Glutamatergic neuron (in vitro differentiated cells): ENCODE data around the gene KIAA1217. TPM values are rescaled to one million over a fixed set of nuclear protein-coding genes. Genes with fewer than 3 reads are reported as not detected.

Experiments used
- DNase-seq: peaks from one replicate; pipeline ENCODE4 v3.0.0; 2022
- H3K27ac Mint-ChIP-seq: one replicate; pipeline ENCODE4 v1.8.0; 2020; ENCODE audit warnings: mild to moderate bottlenecking, mixed read lengths, inconsistent platforms; ENCODE audit not compliant: unreplicated experiment
- H3K27me3 Mint-ChIP-seq: one replicate; pipeline ENCODE4 v1.8.0; 2020; ENCODE audit warnings: mild to moderate bottlenecking, moderate library complexity, mixed read lengths, inconsistent platforms; ENCODE audit not compliant: unreplicated experiment
- H3K36me3 Mint-ChIP-seq: one replicate; pipeline ENCODE4 v1.8.0; 2020; ENCODE audit warnings: mild to moderate bottlenecking, mixed read lengths, inconsistent platforms; ENCODE audit not compliant: unreplicated experiment
- H3K4me1 Mint-ChIP-seq: one replicate; pipeline ENCODE4 v1.8.0; 2020; ENCODE audit warnings: mild to moderate bottlenecking, low read depth, mixed read lengths, inconsistent platforms; ENCODE audit not compliant: unreplicated experiment
- H3K4me3 Mint-ChIP-seq: one replicate; pipeline ENCODE4 v1.8.0; 2020; ENCODE audit warnings: mild to moderate bottlenecking, mixed read lengths, inconsistent platforms; ENCODE audit not compliant: unreplicated experiment
- H3K9me3 Mint-ChIP-seq: one replicate; pipeline ENCODE4 v1.8.0; 2020; ENCODE audit warnings: mild to moderate bottlenecking, moderate library complexity, mixed read lengths, inconsistent platforms; ENCODE audit not compliant: unreplicated experiment
- total RNA-seq: library from RNA; stranded (reverse); fragmentation: NEBNext Ultra II Directional; extraction: Animal tissue kit (Norgen Biotek cat#: 25700); gene quantifications from one replicate; pipeline ENCODE4 v1.2.1, GENCODE V29; 2021; ENCODE audit not compliant: unreplicated experiment
- TF ChIP-seq, protein P1 (sequence below): fragments of 200-600 bp; sonication (generic); IDR thresholded peaks from one replicate; pipeline ENCODE4 v1.5.0; 2021; ENCODE audit not compliant: partially characterized antibody, unreplicated experiment

The KIAA1217 gene
- total RNA-seq, 1 donor from 2014 or later, result 4.4 TPM

DNA sequence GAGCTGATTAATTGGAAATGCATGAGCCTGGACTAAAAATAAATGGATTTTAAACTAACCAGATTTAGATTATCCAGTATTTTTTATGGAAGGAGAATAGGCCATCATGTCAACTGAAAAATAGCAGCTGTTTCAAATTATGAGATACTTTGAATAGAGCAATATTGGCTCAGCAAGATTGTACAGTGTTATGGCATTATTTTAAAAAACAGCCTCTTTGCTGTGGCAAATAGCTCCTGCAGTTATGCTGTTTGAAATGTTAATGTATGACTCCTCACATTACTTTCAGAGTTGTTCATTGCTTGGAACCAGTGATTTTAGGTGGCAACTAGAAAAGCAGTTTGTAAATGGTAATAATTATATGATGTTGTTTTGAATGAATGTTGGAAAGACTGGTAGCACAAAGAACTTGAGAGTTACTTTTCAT lies 244.5 kb downstream of the KIAA1217 start:
- Mint-ChIP-seq H3K4me1 (peaks cover 14% of the 10 kb centered on the region), H3K27ac (no peak overlapping the region), H3K27me3 (peaks cover 2% of the 10 kb centered on the region), H3K4me3 (no peak overlapping the region), H3K9me3 (no peaks in the 10 kb centered on the region), H3K36me3 (no peaks in the 10 kb centered on the region)
- TF ChIP-seq, protein P1, sequence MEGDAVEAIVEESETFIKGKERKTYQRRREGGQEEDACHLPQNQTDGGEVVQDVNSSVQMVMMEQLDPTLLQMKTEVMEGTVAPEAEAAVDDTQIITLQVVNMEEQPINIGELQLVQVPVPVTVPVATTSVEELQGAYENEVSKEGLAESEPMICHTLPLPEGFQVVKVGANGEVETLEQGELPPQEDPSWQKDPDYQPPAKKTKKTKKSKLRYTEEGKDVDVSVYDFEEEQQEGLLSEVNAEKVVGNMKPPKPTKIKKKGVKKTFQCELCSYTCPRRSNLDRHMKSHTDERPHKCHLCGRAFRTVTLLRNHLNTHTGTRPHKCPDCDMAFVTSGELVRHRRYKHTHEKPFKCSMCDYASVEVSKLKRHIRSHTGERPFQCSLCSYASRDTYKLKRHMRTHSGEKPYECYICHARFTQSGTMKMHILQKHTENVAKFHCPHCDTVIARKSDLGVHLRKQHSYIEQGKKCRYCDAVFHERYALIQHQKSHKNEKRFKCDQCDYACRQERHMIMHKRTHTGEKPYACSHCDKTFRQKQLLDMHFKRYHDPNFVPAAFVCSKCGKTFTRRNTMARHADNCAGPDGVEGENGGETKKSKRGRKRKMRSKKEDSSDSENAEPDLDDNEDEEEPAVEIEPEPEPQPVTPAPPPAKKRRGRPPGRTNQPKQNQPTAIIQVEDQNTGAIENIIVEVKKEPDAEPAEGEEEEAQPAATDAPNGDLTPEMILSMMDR, result no peak
- no peak for DNase-seq

- Mint-ChIP-seq H3K4me1 (peaks cover 14% of the 10 kb centered on the region), H3K27ac (no peak overlapping the region)
Observed at GRCh38 chr10:24453973-24454372, 245.0 kb downstream of the KIAA1217 start.

GRCh38 chr10:24455447-24455846 lies 246.5 kb downstream of the KIAA1217 start:
- H3K4me1 Mint-ChIP-seq, result peaks cover 20% of the 10 kb centered on the region
- no peak overlapping the region for H3K27ac Mint-ChIP-seq
- H3K36me3 Mint-ChIP-seq, result no peaks in the 10 kb centered on the region
- H3K4me3 Mint-ChIP-seq, result no peak overlapping the region
- H3K27me3 Mint-ChIP-seq, result peaks cover 2% of the 10 kb centered on the region
- DNase-seq, result no peak
- TF ChIP-seq, protein P1, result no peak
- H3K9me3 Mint-ChIP-seq, result no peaks in the 10 kb centered on the region

More at GRCh38 chr10:24453973-24454372, 245.0 kb downstream of the KIAA1217 start:
- no peaks in the 10 kb centered on the region for H3K36me3 Mint-ChIP-seq
- TF ChIP-seq, protein P1, result no peak
- no peak for DNase-seq
- peaks cover 2% of the 10 kb centered on the region for H3K27me3 Mint-ChIP-seq
- H3K9me3 Mint-ChIP-seq, result no peaks in the 10 kb centered on the region
- no peak overlapping the region for H3K4me3 Mint-ChIP-seq

GRCh38 chr10:24456322-24456721 lies 247.4 kb downstream of the KIAA1217 start:
- Mint-ChIP-seq H3K27ac (no peak overlapping the region), H3K4me1 (peaks cover 24% of the 10 kb centered on the region), H3K36me3 (no peaks in the 10 kb centered on the region), H3K4me3 (no peak overlapping the region), H3K9me3 (peaks cover 2% of the 10 kb centered on the region), H3K27me3 (peaks cover 7% of the 10 kb centered on the region)
- no peak for DNase-seq
- TF ChIP-seq, protein P1, result no peak

DNA sequence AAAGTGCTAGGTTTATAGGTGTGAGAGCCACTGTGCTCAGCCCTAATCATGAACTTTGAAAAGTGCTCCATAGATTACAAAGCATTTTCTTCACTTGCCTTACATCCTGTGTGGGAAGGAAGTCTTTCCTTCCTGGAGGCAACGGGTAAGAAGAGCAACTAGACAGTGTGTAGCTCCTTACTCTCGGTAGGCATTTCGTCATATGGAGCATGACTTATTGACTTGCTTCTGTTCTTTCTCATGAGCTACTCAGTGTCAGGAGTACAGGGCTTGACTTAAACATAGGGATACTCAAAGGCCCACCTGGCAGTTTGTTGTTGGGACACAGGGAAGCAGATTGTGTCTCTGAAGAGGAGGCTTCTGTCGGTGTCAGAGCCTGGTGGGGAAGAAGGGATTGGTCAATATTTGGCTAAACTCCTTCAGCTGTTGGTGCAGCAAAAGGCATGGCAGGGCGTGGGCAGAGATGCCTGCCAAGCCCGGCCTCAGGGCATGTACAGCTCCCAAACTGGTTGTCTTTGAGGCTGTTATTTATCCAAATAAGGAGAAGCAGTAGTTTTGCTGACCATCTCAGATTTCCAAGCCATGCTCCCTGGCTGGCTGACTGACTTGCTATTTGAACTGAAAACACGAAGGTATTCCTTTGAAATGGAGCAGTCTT lies 248.9 kb downstream of the KIAA1217 start:
- Mint-ChIP-seq H3K36me3 (no peaks in the 10 kb centered on the region), H3K4me1 (peaks cover 27% of the 10 kb centered on the region), H3K27ac (no peak overlapping the region)

More for the DNA sequence above, 248.9 kb downstream of the KIAA1217 start:
- H3K9me3 Mint-ChIP-seq, result peaks cover 2% of the 10 kb centered on the region
- H3K27me3 Mint-ChIP-seq, result peaks cover 7% of the 10 kb centered on the region
- DNase-seq, result no peak
- TF ChIP-seq, protein P1, result no peak
- no peak overlapping the region for H3K4me3 Mint-ChIP-seq
